Measurements from ENCODE around the gene NRXN3. TPM values are rescaled to one million over a fixed set of nuclear protein-coding genes. Genes with fewer than 3 reads are reported as not detected.
"Not testable (repeated sequence)": the region's sequence is repeated elsewhere in the genome, so short reads cannot be mapped to it uniquely, and the experiment has no call there.

Gene NRXN3
- total RNA-seq, 1 donor from 2014 or later: 11.4 TPM

DNA sequence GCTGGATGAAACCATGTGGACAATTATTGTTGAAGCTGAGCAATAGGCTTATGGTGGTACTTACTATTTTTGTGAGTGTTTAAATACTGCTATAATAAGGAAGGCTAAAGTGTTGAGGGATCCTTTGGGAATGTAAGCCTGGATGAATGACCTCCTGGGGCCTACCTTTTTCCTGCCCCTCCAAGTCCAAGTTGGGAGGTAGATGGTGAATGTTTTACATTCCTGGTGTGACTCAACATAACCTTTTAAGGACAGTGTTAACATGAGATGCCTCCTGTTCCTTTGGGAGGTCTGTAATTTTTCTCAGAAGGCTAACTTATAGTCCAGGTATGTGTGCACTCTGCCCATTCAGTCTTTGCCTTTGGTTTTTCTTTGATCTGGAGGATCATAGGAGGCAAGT, 315.9 kb downstream of the NRXN3 start:
- Mint-ChIP-seq H3K4me1 (no peaks in the 10 kb centered on the region), H3K27me3 (ENCODE audit: low read depth) (peaks cover 2% of the 10 kb centered on the region), H3K9me3 (no peaks in the 10 kb centered on the region), H3K27ac (no peak overlapping the region), H3K4me3 (no peak overlapping the region), H3K36me3 (no peaks in the 10 kb centered on the region)
- DNase-seq (ENCODE audit: low spot score in 2 of 2, unreplicated experiment in 2 of 2): no peak
- TF ChIP-seq, protein P1, sequence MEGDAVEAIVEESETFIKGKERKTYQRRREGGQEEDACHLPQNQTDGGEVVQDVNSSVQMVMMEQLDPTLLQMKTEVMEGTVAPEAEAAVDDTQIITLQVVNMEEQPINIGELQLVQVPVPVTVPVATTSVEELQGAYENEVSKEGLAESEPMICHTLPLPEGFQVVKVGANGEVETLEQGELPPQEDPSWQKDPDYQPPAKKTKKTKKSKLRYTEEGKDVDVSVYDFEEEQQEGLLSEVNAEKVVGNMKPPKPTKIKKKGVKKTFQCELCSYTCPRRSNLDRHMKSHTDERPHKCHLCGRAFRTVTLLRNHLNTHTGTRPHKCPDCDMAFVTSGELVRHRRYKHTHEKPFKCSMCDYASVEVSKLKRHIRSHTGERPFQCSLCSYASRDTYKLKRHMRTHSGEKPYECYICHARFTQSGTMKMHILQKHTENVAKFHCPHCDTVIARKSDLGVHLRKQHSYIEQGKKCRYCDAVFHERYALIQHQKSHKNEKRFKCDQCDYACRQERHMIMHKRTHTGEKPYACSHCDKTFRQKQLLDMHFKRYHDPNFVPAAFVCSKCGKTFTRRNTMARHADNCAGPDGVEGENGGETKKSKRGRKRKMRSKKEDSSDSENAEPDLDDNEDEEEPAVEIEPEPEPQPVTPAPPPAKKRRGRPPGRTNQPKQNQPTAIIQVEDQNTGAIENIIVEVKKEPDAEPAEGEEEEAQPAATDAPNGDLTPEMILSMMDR (IDR thresholded peaks at IDR 0.05; ENCODE audit: unreplicated experiment): no peak

DNA sequence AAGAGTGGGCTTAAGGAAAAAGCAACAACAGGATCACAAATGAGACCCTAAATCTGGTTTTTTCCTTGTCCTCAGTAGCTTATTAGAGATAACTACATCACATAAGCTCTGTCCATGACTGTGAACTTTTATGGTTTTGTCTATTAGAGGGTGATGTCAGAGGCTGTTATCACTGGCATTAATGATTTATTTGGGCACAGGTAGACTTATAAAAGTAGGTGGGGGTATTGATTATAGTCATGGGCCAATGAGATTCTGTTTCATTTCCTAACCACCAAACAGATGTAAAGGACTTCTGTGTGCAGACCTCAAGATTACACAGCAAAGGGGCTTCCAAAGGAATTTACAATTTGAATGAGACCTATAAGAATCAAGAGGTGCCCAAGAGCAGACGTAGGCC, 316.4 kb downstream of the NRXN3 start:
- peaks cover 2% of the 10 kb centered on the region for H3K27me3 Mint-ChIP-seq (ENCODE audit: low read depth)
- DNase-seq (ENCODE audit: low spot score in 2 of 2, unreplicated experiment in 2 of 2): no peak
- no peaks in the 10 kb centered on the region for H3K36me3 Mint-ChIP-seq
- H3K27ac Mint-ChIP-seq: no peak overlapping the region
- H3K4me3 Mint-ChIP-seq: no peak overlapping the region
- no peaks in the 10 kb centered on the region for H3K9me3 Mint-ChIP-seq
- no peaks in the 10 kb centered on the region for H3K4me1 Mint-ChIP-seq
- TF ChIP-seq, protein P1 (IDR thresholded peaks at IDR 0.05; ENCODE audit: unreplicated experiment): no peak

- H3K9me3 Mint-ChIP-seq; H3K4me3 Mint-ChIP-seq; H3K27ac Mint-ChIP-seq; H3K27me3 Mint-ChIP-seq (ENCODE audit: low read depth); H3K4me1 Mint-ChIP-seq; DNase-seq (ENCODE audit: low spot score in 2 of 2, unreplicated experiment in 2 of 2); H3K36me3 Mint-ChIP-seq: not testable (repeated sequence)
Measured at GRCh38 chr14:78487573-78487972, 317.4 kb downstream of the NRXN3 start.

DNA sequence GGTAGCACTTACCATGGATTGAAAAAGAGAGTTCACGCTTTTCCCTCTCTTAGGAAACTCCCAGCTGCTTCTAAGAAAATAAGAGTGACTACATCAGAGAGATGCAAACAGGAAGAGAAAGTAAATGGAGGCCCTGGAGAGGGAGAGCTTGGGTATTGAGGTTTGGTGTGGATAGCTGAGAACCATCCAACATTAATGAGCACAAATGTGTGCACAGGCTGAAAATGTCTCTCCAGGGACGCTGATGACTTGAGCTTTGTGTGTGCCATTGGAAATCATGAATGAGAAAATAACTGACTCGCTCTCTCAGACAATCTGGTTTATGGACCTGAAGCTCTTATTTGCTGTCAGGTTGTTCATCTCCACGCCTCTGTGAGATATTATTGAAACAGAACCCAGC, 318.8 kb downstream of the NRXN3 start:
- Mint-ChIP-seq H3K27me3 (ENCODE audit: low read depth) (peaks cover 2% of the 10 kb centered on the region), H3K4me1 (no peaks in the 10 kb centered on the region), H3K27ac (no peak overlapping the region), H3K9me3 (no peaks in the 10 kb centered on the region), H3K36me3 (no peaks in the 10 kb centered on the region), H3K4me3 (no peak overlapping the region)
- DNase-seq (ENCODE audit: low spot score in 2 of 2, unreplicated experiment in 2 of 2): no peak
- TF ChIP-seq, protein P1 (IDR thresholded peaks at IDR 0.05; ENCODE audit: unreplicated experiment): no peak

GRCh38 chr14:78491048-78491447, 320.9 kb downstream of the NRXN3 start:
- no peaks in the 10 kb centered on the region for H3K9me3 Mint-ChIP-seq
- TF ChIP-seq, protein P1 (IDR thresholded peaks at IDR 0.05; ENCODE audit: unreplicated experiment): no peak
- H3K4me3 Mint-ChIP-seq: no peak overlapping the region
- H3K4me1 Mint-ChIP-seq: no peaks in the 10 kb centered on the region
- H3K27ac Mint-ChIP-seq: no peak overlapping the region
- H3K36me3 Mint-ChIP-seq: no peaks in the 10 kb centered on the region
- DNase-seq (ENCODE audit: low spot score in 2 of 2, unreplicated experiment in 2 of 2): no peak
- H3K27me3 Mint-ChIP-seq (ENCODE audit: low read depth): peaks cover 2% of the 10 kb centered on the region

GRCh38 chr14:78498062-78498595, 328.0 kb downstream of the NRXN3 start:
- Mint-ChIP-seq H3K4me1 (no peaks in the 10 kb centered on the region), H3K27ac (no peak overlapping the region), H3K9me3 (peaks cover 4% of the 10 kb centered on the region), H3K27me3 (ENCODE audit: low read depth) (peaks cover 2% of the 10 kb centered on the region), H3K4me3 (no peak overlapping the region), H3K36me3 (no peaks in the 10 kb centered on the region)
- TF ChIP-seq, protein P1 (IDR thresholded peaks at IDR 0.05; ENCODE audit: unreplicated experiment): no peak
- DNase-seq (ENCODE audit: low spot score in 2 of 2, unreplicated experiment in 2 of 2): no peak

Data from mesothelial cell of epicardium (in vitro differentiated cells).